ENCODE measurements around the gene PSMG4.

GRCh38 chr6:3250231-3250675 is 8.5 kb upstream of the PSMG4 start:
- TF ChIP-seq, protein P1, sequence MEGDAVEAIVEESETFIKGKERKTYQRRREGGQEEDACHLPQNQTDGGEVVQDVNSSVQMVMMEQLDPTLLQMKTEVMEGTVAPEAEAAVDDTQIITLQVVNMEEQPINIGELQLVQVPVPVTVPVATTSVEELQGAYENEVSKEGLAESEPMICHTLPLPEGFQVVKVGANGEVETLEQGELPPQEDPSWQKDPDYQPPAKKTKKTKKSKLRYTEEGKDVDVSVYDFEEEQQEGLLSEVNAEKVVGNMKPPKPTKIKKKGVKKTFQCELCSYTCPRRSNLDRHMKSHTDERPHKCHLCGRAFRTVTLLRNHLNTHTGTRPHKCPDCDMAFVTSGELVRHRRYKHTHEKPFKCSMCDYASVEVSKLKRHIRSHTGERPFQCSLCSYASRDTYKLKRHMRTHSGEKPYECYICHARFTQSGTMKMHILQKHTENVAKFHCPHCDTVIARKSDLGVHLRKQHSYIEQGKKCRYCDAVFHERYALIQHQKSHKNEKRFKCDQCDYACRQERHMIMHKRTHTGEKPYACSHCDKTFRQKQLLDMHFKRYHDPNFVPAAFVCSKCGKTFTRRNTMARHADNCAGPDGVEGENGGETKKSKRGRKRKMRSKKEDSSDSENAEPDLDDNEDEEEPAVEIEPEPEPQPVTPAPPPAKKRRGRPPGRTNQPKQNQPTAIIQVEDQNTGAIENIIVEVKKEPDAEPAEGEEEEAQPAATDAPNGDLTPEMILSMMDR (IDR thresholded peaks at IDR 0.05 in 2 of 3, conservative IDR thresholded peaks at IDR 0.05 in 1 of 3; ENCODE audit: insufficient read depth in 2 of 3, low read depth in 1 of 3, low read length in 3 of 3) = no peak
- TF ChIP-seq CREB1 (IDR thresholded peaks at IDR 0.05) (no peak), CREB1 (CRISPR knock-in tag; IDR thresholded peaks at IDR 0.05) (no peak), ZKSCAN3 (CRISPR knock-in tag; IDR thresholded peaks at IDR 0.05) (no peak), RFX5 (IDR thresholded peaks at IDR 0.05; ENCODE audit: low read depth, low read length) (no peak), POLR2AphosphoS5 (IDR thresholded peaks at IDR 0.05; ENCODE audit: control insufficient read depth, insufficient read depth, low read depth, low read length) (no peak), SIRT6 (IDR thresholded peaks at IDR 0.05; ENCODE audit: low read depth, low read length) (no peak), SMARCE1 (IDR thresholded peaks at IDR 0.05) (no peak), DMBX1 (CRISPR knock-in tag; IDR thresholded peaks at IDR 0.05; ENCODE audit: borderline replicate concordance) (no peak), MTA1 (IDR thresholded peaks at IDR 0.05; ENCODE audit: borderline replicate concordance) (no peak), NR2C2 (CRISPR knock-in tag; IDR thresholded peaks at IDR 0.05) (no peak), NR2C2 (tag; IDR thresholded peaks at IDR 0.05) (no peak), NRF1 (conservative IDR thresholded peaks at IDR 0.05 in 1 of 2, IDR thresholded peaks at IDR 0.05 in 1 of 2) (no peak)
- TF ChIP-seq, protein P2, sequence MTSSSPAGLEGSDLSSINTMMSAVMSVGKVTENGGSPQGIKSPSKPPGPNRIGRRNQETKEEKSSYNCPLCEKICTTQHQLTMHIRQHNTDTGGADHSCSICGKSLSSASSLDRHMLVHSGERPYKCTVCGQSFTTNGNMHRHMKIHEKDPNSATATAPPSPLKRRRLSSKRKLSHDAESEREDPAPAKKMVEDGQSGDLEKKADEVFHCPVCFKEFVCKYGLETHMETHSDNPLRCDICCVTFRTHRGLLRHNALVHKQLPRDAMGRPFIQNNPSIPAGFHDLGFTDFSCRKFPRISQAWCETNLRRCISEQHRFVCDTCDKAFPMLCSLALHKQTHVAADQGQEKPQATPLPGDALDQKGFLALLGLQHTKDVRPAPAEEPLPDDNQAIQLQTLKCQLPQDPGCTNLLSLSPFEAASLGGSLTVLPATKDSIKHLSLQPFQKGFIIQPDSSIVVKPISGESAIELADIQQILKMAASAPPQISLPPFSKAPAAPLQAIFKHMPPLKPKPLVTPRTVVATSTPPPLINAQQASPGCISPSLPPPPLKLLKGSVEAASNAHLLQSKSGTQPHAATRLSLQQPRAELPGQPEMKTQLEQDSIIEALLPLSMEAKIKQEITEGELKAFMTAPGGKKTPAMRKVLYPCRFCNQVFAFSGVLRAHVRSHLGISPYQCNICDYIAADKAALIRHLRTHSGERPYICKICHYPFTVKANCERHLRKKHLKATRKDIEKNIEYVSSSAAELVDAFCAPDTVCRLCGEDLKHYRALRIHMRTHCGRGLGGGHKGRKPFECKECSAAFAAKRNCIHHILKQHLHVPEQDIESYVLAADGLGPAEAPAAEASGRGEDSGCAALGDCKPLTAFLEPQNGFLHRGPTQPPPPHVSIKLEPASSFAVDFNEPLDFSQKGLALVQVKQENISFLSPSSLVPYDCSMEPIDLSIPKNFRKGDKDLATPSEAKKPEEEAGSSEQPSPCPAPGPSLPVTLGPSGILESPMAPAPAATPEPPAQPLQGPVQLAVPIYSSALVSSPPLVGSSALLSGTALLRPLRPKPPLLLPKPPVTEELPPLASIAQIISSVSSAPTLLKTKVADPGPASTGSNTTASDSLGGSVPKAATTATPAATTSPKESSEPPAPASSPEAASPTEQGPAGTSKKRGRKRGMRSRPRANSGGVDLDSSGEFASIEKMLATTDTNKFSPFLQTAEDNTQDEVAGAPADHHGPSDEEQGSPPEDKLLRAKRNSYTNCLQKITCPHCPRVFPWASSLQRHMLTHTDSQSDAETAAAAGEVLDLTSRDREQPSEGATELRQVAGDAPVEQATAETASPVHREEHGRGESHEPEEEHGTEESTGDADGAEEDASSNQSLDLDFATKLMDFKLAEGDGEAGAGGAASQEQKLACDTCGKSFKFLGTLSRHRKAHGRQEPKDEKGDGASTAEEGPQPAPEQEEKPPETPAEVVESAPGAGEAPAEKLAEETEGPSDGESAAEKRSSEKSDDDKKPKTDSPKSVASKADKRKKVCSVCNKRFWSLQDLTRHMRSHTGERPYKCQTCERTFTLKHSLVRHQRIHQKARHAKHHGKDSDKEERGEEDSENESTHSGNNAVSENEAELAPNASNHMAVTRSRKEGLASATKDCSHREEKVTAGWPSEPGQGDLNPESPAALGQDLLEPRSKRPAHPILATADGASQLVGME (CRISPR knock-in tag; IDR thresholded peaks at IDR 0.05) = no peak
